Right hindlimb (tissue), 1 donor: ENCODE data around the gene HES1.

ENCODE experiments used
- DNase-seq: peaks from one replicate; pipeline ENCODE4 v3.0.0-alpha.2; 2018

Gene HES1

DNA sequence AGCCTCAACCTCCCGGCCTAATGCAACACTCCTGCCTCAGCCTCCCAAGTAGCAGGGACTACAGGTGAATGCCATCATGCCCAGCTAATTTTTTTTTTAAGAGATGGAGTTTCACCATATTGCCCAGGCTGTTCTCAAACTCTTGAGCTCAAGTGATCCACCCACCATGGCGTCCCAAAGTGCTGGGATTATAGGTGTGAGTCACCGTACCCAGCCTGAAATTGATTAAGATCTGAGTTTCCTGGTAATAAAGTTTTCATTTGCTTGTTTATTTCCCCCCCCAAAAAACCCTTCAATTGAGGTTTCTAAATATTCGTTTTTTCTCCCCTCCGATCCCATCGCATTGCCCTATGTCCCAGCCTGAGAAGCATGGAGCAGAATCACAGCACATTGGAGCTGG lies 39.0 kb downstream of the HES1 start:
- no peak for DNase-seq

DNA sequence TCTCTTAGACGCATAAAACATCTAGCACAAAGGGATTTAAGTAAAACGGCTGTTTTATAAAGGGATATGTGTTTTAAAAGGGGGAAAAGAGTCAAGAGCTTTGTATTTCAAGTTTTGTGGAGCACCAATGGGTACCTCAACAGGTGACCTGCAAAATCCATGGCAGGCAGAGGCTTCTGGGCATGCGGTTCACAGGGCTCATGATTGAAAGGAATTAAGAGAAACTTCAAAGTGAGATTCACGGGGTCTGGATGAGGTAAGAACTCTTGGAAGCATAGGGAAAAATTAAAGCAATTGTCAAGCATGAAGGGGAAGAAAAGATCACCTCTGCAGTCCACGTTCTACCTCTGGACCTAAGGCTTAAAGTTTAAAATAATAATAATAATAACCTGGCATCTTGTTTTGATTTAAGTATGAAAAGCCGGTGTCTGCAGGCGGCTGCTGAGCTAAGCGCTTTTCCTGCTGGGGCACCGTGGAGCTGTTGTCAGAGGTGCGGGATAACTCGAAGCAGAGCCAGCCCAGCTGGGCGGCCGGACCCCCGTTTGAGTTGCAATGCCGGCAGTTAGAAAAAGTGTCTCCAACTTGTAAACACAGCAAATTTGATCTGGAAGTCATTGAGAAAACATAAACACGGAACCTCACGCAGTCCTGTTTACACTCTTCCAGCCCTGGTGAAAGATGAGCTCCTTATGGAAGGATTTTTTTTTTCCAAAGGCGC lies 40.5 kb downstream of the HES1 start:
- peak; percentile 61 for DNase-seq

DNA sequence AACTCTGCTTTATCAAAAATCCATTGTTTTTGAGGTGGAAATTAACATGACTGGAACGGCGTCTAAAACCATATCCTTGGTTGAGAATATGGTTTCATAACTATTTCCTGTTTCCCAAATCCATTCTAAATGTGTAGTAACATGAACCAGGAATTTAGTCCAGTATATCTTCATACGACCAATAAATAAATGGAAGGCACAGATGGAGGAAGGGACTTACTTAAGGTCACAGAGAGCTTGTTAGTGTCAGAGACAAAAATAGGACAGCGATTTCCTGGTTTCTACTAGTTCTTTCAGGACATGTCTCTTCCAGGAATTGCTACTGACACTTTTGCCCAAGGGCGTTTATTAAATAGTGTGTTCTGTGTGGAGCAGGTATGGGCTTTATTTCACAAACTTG lies 41.2 kb downstream of the HES1 start:
- no peak for DNase-seq

DNA sequence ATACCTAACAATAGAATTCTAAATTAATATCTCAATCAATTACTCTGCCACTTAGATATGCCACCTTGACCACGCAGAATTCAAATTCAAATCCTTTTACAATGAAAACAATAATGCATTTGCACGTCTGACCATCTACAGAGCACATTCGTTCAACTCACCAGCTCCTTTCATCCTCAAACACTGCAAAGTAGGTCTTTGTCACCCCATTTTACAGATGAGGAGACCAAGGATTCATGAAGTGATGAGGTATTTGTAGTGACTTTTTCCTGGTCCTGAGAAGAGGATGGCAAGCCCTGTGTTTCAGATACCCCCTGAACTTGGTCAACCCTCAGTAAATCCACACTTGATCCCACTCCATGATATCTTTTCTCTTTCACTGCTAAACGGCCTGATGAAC lies 42.2 kb downstream of the HES1 start:
- no peak for DNase-seq

DNA sequence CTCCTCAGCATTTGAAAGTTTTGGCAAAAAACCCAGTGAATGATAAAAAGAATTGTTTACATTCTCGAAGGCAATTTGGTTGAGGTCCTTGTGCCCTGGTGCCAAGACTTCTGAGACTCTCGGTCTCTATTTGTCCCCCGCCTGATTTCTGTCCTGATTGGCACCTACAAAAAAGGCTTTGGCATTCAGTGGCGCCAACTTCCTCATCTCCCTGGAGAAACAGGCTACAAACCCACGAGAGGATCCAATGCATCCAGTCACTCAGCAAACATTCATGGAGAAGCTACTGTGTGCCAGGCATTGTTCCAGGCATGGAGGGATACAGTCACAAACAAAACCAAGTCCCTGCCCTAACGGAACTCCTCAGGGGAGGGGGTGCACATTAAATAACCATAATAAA lies 42.7 kb downstream of the HES1 start:
- DNase-seq = no peak

DNA sequence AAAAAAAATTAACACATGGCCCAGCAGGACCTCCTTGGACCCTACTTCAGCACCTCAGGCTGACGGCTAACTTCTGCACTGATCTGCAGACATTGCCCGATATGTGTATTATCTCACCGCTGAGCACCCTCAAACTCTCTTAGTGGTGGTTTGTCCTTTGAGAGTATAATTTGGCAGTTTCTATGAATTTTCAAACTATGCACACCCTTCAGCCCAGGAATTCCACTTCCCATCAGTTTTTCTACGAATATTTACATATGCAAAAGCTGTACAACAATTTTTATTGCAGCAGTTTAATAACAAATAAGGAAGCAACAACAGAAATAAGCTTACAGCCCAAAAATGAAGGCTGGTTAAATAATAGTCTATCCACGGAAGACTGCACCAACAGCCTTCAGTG lies 44.6 kb downstream of the HES1 start:
- no peak for DNase-seq

DNA sequence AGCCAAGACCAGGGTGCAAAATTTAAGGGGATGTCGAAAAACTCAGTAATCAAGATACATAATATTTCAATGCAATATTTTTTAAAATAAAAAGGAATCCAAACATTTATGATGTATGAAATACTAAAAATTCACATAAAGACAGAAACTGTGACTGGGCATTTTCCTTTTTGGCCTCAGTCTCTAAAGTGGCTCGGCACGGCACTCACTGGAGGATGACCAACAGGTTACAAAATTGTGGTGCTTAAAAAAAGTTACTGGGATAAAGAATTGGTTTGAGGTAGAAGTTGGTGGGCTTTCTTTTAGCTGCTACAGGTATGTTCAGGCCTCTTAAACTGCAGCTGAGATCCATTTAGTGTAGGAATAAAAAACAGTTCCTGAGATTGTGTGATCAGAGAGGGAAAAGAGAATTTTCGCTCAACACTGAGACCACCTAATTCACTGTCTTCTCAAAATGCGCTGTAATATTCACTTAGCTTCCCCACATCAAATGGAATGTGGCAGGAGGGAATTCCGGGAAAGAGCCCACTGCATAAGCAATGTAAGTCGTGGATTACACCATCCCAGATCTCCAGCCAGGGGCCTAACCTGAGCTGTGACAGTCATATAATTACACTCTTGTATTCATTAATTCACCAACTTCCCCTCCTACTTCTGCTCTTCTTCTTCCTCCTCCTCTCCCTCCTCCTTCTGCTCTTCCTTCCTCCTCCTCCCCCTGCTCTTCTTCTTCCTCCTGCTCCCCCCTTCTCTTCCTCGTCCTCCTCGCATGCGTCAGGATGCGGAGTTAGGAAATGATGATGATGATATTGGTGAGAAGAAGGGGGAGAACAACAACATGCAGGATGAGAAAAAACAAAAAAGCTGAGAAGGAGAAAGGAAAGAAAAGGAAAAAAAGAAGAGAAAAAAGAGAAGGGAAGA lies 45.9 kb downstream of the HES1 start:
- no peak for DNase-seq

DNA sequence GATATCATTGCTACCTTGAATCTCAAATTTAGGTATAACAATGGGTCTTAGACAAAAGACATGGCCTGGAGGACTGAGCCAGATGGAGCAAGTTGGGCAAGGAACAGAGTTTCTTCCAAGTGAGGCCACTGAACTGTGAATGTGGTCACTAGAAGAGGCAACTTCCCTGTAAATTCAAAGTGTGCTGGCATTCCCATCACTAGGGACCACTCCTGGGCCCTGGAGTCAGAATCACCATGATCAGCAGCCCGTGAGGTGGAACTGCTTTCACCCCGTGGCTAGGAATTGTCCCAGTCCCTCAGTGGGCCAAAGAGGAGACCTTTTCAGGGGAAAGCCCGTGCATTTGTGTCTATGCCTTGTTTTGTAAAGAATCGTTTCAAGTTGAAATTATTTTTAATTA lies 47.3 kb downstream of the HES1 start:
- DNase-seq = no peak

DNA sequence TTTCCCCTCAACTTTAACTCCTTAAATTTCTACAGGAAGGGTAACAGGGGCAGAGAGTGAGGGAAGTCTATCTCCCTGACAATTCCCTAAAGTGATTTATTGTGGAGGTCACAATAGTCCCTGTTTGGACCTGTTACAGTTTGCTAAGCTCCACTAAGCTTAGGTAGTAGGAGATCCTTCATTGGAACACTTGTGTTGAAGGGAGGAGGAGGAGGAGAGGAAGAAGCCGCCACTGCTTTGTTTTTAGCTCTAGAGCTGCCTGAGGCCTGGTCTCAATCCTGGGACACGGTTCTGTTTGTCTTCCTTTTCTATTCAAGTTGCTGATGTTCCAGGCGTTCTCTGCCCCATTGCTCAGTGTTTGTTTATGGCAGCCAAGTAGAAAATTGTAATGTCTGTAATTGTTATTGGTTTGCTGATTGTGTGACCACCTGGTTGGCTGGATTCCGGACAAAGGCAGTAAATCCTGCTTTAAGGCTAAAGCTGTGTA lies 48.4 kb downstream of the HES1 start:
- no peak for DNase-seq

DNA sequence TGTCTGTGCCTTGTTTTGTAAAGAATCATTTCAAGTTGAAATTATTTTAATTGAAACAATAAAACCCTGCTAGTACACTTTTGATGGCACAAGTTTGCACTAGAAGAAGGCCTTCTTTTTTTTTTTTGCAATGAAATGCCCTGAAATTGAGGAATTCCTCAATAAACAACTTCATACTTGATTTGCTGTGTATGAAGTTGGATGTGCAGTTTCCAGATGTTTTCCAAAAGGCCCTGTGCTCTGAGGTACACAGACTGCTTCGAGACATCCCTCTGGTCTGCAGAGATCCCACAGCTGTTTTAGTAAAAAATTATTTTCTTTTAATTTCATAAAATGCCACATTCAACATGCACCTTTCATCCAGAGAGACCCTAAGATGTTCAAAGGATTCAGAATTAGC lies 48.9 kb downstream of the HES1 start:
- no peak for DNase-seq

DNA sequence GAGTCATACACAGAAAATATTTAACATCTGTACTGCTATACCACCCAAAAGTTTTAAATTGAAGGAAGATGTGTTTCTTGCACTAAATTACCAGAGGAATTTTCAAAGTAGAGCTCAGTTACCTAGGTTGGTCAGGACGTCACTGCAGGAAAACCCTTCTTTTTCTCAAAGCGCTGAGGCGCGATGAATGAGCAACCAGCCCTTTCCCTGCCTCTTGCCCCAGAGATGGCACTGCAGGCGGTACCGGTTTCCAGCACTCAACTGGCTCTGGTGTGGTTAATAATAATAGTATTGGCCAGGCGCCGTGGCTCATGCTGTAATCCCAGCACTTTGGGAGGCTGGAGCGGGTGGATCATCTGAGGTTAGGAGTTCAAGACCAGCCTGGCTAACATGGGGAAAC lies 49.3 kb downstream of the HES1 start:
- DNase-seq = no peak

DNA sequence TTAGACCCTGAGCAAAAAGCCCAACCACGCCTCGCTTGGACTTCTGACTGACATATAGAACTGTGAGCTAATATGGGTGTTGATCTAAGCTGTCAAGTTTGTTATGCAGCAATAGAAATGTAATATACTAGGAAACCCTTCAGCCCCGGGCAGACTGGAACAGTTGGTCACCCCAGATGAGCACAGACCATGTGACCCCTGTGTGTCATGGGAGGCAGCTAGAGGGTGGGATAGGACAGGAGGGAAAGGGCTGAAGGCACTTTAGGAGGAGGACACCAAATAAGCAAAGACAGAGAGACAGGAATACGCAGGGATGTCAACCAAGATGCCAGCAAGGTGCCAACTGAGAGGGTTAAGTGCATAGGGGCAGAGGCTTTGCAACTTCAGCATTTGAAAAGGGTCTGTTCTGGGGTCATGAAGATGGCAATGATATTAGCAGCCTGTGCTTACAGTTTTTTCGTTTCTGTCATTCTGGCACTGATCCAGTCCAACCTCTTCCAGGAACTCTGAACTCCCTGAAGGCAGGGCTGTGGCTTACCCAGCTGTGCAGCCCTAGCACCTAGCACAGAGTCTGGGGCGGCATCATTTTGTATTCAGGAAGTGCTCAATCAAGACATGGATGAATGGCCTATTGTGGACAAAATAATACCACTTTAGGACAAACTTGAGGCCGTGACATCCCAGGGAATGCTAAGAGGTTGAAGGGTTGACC lies 51.4 kb downstream of the HES1 start:
- DNase-seq = no peak
